Loucy (cell line): ENCODE measurements around the gene BARX1.

Experiments
- CTCF ChIP-seq: fragments of 200-600 bp; sonication (generic); conservative IDR thresholded peaks from 2 replicates; pipeline ENCODE4 v1.5.1; 2014; ENCODE audit warnings: mild to moderate bottlenecking, antibody characterized with exemption, low read length
- EZH2phosphoT487 ChIP-seq: fragments of 200-600 bp; IDR thresholded peaks from 2 replicates; pipeline ENCODE4 v1.6.1; 2018; ENCODE audit warnings: antibody characterized with exemption, mild to moderate bottlenecking, moderate library complexity, borderline replicate concordance

GRCh38 chr9:93944011-93944410 lies 11.1 kb downstream of the BARX1 start:
- TF ChIP-seq EZH2phosphoT487 (no peak), CTCF (no peak)
